Measurements from ENCODE around the gene SLC6A19.
"Not testable (repeated sequence)": the region's sequence is repeated elsewhere in the genome, so short reads cannot be mapped to it uniquely, and the experiment has no call there.

The SLC6A19 gene

DNA sequence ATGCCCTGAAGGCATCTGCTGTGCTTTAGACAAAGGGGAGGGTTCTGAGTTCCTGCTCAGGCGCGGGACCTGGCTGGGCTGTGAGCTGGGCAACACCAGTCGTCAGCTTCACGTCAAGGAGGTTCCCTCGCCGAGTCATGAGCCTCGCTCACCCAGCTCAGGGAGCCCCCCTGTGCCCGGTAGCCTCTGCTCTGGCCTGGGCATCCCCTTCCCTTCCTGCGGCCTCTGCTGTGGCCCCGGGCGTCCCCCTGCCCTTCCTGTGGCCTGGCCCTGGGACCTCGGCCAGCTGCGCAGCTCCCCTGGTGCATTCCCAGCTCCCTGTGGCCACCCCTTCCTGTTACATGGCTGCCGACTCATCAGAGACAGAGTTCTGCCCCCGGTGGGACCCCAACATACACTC, 63.6 kb downstream of the SLC6A19 start:
- TF ChIP-seq, protein P1, sequence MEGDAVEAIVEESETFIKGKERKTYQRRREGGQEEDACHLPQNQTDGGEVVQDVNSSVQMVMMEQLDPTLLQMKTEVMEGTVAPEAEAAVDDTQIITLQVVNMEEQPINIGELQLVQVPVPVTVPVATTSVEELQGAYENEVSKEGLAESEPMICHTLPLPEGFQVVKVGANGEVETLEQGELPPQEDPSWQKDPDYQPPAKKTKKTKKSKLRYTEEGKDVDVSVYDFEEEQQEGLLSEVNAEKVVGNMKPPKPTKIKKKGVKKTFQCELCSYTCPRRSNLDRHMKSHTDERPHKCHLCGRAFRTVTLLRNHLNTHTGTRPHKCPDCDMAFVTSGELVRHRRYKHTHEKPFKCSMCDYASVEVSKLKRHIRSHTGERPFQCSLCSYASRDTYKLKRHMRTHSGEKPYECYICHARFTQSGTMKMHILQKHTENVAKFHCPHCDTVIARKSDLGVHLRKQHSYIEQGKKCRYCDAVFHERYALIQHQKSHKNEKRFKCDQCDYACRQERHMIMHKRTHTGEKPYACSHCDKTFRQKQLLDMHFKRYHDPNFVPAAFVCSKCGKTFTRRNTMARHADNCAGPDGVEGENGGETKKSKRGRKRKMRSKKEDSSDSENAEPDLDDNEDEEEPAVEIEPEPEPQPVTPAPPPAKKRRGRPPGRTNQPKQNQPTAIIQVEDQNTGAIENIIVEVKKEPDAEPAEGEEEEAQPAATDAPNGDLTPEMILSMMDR (IDR thresholded peaks at IDR 0.05; ENCODE audit: extremely low read depth, insufficient read depth, missing control alignments): no peak
- in situ Hi-C loops (cut with MboI; ENCODE audit: low pct_unique_long_range_greater_than_20kb, low sequenced_read_pairs, unreplicated experiment): no loop called here
- no peak for DNase-seq (ENCODE audit: low spot score)

DNA sequence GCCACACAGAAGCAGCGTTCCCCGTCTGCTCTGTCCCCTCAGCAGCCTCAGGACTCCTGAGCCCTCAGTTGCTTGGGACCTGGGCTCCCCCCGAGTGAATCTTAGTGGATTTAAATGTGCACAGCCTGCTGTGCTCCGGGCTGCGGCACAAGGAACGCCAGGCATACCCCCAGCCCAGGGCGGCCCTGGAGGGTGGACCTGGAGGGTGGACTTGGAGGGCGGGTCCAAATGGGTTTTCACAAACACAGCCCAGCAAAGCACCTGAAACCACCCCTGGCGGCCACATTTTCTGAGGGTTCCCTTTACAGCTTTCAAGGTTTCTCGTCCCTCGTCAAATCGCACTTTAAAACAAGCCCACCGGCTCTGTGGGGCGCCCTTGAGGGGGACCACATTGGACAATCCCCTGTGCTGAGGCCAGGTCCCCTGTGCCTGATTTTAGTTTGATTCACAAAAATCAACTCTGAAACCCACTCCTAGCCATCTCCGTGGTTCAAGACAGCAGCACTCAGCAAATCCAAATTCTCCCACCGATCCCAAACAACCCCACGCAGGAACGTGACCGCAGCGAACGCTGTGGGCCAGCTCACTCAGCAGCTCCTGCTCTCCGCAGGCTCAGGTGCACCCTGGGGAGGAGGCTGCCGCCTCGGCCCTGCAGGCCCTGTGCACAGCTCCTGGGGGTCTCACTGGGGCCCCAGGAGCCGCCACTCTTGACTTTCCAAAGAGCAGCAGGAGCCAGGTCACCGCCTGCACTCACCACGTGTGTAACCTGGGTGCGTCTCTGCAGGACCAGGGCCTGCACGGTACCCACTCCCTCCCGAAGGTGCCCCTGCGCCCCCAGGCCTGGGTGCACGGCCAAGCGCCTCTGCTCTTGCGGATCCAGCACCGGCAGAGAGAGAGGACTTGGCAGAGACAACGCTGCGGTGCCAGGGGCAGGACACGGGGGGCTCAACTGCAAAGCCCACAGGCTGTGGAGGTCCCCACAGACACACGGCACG, 64.4 kb downstream of the SLC6A19 start:
- in situ Hi-C loops (cut with MboI; ENCODE audit: low pct_unique_long_range_greater_than_20kb, low sequenced_read_pairs, unreplicated experiment): no loop called here
- DNase-seq (ENCODE audit: low spot score): no peak
- TF ChIP-seq, protein P1 (IDR thresholded peaks at IDR 0.05; ENCODE audit: extremely low read depth, insufficient read depth, missing control alignments): no peak

GRCh38 chr5:1266791-1267190, 65.4 kb downstream of the SLC6A19 start:
- TF ChIP-seq, protein P1 (IDR thresholded peaks at IDR 0.05; ENCODE audit: extremely low read depth, insufficient read depth, missing control alignments): no peak
- in situ Hi-C loops (cut with MboI; ENCODE audit: low pct_unique_long_range_greater_than_20kb, low sequenced_read_pairs, unreplicated experiment): no loop called here
- DNase-seq (ENCODE audit: low spot score): no peak

DNA sequence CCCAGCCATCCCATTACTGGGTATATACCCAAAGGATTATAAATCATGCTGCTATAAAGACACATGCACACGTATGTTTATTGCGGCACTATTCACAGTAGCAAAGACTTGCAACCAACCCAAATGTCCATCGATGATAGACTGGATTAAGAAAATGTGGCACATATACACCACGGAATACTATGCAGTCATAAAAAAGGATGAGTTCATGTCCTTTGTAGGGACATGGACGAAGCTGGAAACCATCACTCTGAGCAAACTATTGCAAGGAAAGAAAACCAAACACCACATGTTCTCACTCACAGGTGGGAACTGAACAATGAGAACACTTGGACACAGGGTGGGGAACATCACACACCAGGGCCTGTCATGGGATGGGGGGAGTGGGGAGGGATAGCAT, 66.1 kb downstream of the SLC6A19 start:
- DNase-seq (ENCODE audit: low spot score); in situ Hi-C loops (cut with MboI; ENCODE audit: low pct_unique_long_range_greater_than_20kb, low sequenced_read_pairs, unreplicated experiment): not testable (repeated sequence)

DNA sequence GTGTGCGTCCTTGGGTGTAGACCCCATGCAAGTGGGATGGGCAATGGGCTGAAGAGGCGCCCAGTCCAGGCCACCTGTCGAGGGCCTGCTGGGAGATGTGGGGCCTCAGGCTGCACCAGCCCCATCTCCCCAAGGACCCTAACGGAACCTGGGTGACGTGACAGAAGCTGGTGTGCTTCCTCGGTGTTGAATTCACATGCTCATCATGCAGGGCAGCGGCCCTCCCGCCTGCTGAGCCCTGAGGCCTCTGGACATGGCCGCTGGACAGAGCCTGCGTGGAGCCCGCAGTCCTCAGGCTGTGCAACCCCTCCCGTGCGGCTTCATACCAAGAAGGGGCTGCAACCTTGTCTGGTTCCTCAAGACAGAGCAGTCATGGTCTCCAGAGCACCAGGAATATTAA, 66.7 kb downstream of the SLC6A19 start:
- in situ Hi-C loops (cut with MboI; ENCODE audit: low pct_unique_long_range_greater_than_20kb, low sequenced_read_pairs, unreplicated experiment): no loop called here
- DNase-seq (ENCODE audit: low spot score): no peak
- TF ChIP-seq, protein P1 (IDR thresholded peaks at IDR 0.05; ENCODE audit: extremely low read depth, insufficient read depth, missing control alignments): no peak

DNA sequence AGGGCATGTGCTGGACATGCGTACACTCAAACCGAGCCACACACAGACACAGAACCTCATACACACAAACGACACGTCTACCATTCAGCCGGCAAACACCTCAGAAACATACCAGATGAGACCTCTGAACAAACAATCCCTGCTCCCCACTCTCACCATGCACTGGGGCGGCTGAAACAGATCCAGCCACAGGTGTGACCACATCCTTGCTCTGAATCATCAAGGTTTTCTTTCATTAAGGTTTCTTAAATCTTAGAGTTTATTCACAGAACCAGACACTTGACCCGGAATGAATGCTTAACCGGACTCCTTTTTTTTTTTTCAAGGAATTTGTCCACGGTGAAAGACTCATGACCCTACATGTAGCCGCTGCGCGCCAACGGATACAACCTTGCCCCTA, 67.3 kb downstream of the SLC6A19 start:
- DNase-seq (ENCODE audit: low spot score): no peak
- TF ChIP-seq, protein P1 (IDR thresholded peaks at IDR 0.05; ENCODE audit: extremely low read depth, insufficient read depth, missing control alignments): no peak
- in situ Hi-C loops (cut with MboI; ENCODE audit: low pct_unique_long_range_greater_than_20kb, low sequenced_read_pairs, unreplicated experiment): no loop called here

- no peak for DNase-seq (ENCODE audit: low spot score)
- TF ChIP-seq, protein P1 (IDR thresholded peaks at IDR 0.05; ENCODE audit: extremely low read depth, insufficient read depth, missing control alignments): no peak
- in situ Hi-C loops (cut with MboI; ENCODE audit: low pct_unique_long_range_greater_than_20kb, low sequenced_read_pairs, unreplicated experiment): no loop called here
These were observed 69.0 kb downstream of the SLC6A19 start for GRCh38 chr5:1270426-1270825.

Data from GM13977 (cell line).